DND-41 (cell line): Measurements from ENCODE around the gene ADCY10.

Source experiments
- ATAC-seq: fragments of 200-7000 bp; cut with Tn5 transposase; 3 replicates; pipeline ENCODE4 v1.9.1; 2021; ENCODE audit warnings: low read depth; ENCODE audit not compliant: insufficient read depth
- DNase-seq: peaks from one replicate; pipeline ENCODE4 v3.0.0-alpha.2; 2020
- H2AFZ ChIP-seq: 2 replicates; pipeline ENCODE4 v1.6.0; 2012; ENCODE audit warnings: low read depth, low read length
- H3K27ac ChIP-seq: 2 replicates; pipeline ENCODE4 v1.5.1; 2012; ENCODE audit warnings: low read length, inconsistent platforms
- H3K27me3 ChIP-seq: fragments of 200-600 bp; sonication (generic); 2 replicates; pipeline ENCODE4 v1.6.0; 2012; ENCODE audit warnings: low read length, mild to moderate bottlenecking, inconsistent platforms; ENCODE audit not compliant: insufficient read depth, poor library complexity
- H3K36me3 ChIP-seq: 2 replicates; pipeline ENCODE4 v1.5.1; 2012; ENCODE audit warnings: low read length, inconsistent platforms; ENCODE audit not compliant: insufficient read depth
- H3K4me1 ChIP-seq: 2 replicates; pipeline ENCODE4 v1.5.1; 2012; ENCODE audit warnings: mild to moderate bottlenecking, low read length; ENCODE audit not compliant: insufficient read depth
- H3K4me2 ChIP-seq: 2 replicates; pipeline ENCODE4 v1.6.0; 2012; ENCODE audit warnings: mild to moderate bottlenecking, moderate library complexity, low read length, inconsistent platforms; ENCODE audit not compliant: insufficient read depth
- H3K4me3 ChIP-seq, 2 experiments: fragments of 200-600 bp in 1 of 2; shearing (Covaris generic) in 1 of 2; 2 replicates each; pipeline ENCODE4 v1.5.1; 2012 to 2016; ENCODE audit warnings: inconsistent platforms in 2 of 2, low read length in 2 of 2, mild to moderate bottlenecking in 2 of 2, low read depth in 1 of 2, moderate library complexity in 1 of 2
- H3K79me2 ChIP-seq: 2 replicates; pipeline ENCODE4 v1.6.0; 2012; ENCODE audit warnings: low read length, inconsistent platforms; ENCODE audit not compliant: insufficient read depth
- H3K9ac ChIP-seq: 2 replicates; pipeline ENCODE4 v1.6.0; 2012; ENCODE audit warnings: low read depth, mild to moderate bottlenecking, inconsistent platforms, low read length, moderate library complexity
- H3K9me3 ChIP-seq: 2 replicates; pipeline ENCODE4 v1.5.1; 2012; ENCODE audit warnings: low read length, moderate library complexity, mild to moderate bottlenecking, inconsistent platforms; ENCODE audit not compliant: insufficient read depth, severe bottlenecking
- H4K20me1 ChIP-seq: 2 replicates; pipeline ENCODE4 v1.6.0; 2012; ENCODE audit warnings: low read length; ENCODE audit not compliant: insufficient read depth
- CTCF ChIP-seq: IDR thresholded peaks from 2 replicates; pipeline ENCODE4 v1.5.1; 2012; ENCODE audit warnings: borderline replicate concordance, low read length, moderate library complexity, mild to moderate bottlenecking; ENCODE audit not compliant: poor library complexity, severe bottlenecking; ENCODE audit errors: extremely low read depth
- EZH2 ChIP-seq: IDR thresholded peaks from 3 replicates; pipeline ENCODE4 v1.6.1; 2012; ENCODE audit warnings: borderline replicate concordance, low read depth, mild to moderate bottlenecking, moderate library complexity, low read length, inconsistent platforms; ENCODE audit not compliant: severe bottlenecking

Gene ADCY10

GRCh38 chr1:167775178-167775577 lies 138.8 kb downstream of the ADCY10 start:
- Histone ChIP-seq H3K9ac (no peak overlapping the region), H3K4me1 (no peaks in the 10 kb centered on the region), H3K9me3 (no peaks in the 10 kb centered on the region), H2AFZ (no peak overlapping the region), H3K36me3 (peaks cover 76% of the 10 kb centered on the region), H3K27ac (no peak overlapping the region), H4K20me1 (no peaks in the 10 kb centered on the region), H3K4me2 (no peak overlapping the region), H3K27me3 (no peaks in the 10 kb centered on the region), H3K4me3 (no peak overlapping the region), H3K79me2 (no peaks in the 10 kb centered on the region)
- TF ChIP-seq CTCF (no peak), EZH2 (no peak)
- ATAC-seq (no peak), DNase-seq (no peak)

- Histone ChIP-seq H3K27me3 (no peaks in the 10 kb centered on the region), H3K36me3 (peaks cover 76% of the 10 kb centered on the region), H3K79me2 (no peaks in the 10 kb centered on the region), H3K27ac (no peak overlapping the region), H4K20me1 (no peaks in the 10 kb centered on the region), H3K9ac (no peak overlapping the region), H3K4me1 (no peaks in the 10 kb centered on the region), H3K4me3 (no peak overlapping the region), H2AFZ (no peak overlapping the region), H3K9me3 (no peaks in the 10 kb centered on the region), H3K4me2 (no peak overlapping the region)
- DNase-seq (no peak), ATAC-seq (no peak)
- no peak for TF ChIP-seq EZH2
- no peak for TF ChIP-seq CTCF
These were observed 139.2 kb downstream of the ADCY10 start for GRCh38 chr1:167774710-167775109.

GRCh38 chr1:167773516-167773915 lies 140.4 kb downstream of the ADCY10 start:
- Histone ChIP-seq H3K27me3 (no peaks in the 10 kb centered on the region), H3K4me3 (no peak overlapping the region), H2AFZ (no peak overlapping the region), H3K27ac (no peak overlapping the region), H3K4me2 (no peak overlapping the region), H3K4me1 (no peaks in the 10 kb centered on the region), H3K79me2 (0 out of 2 replicates have a peak, but pooled peaks cover 4% of the 10 kb centered on the region), H3K9ac (no peak overlapping the region), H3K9me3 (no peaks in the 10 kb centered on the region), H3K36me3 (peaks cover 85% of the 10 kb centered on the region), H4K20me1 (no peaks in the 10 kb centered on the region)
- ATAC-seq (no peak), DNase-seq (no peak)
- no peak for TF ChIP-seq EZH2
- TF ChIP-seq CTCF: no peak

- H3K9me3 ChIP-seq: no peaks in the 10 kb centered on the region
- no peak overlapping the region for H3K27ac ChIP-seq
- 0 out of 2 replicates have a peak, but pooled peaks cover 4% of the 10 kb centered on the region for H3K79me2 ChIP-seq
- peaks cover 88% of the 10 kb centered on the region for H3K36me3 ChIP-seq
- H3K9ac ChIP-seq: no peak overlapping the region
- ATAC-seq (no peak), DNase-seq (no peak)
- H2AFZ ChIP-seq: no peak overlapping the region
- H3K27me3 ChIP-seq: no peaks in the 10 kb centered on the region
- no peak overlapping the region for H3K4me3 ChIP-seq
- no peak overlapping the region for H3K4me2 ChIP-seq
- H4K20me1 ChIP-seq: no peaks in the 10 kb centered on the region
- H3K4me1 ChIP-seq: no peaks in the 10 kb centered on the region
- TF ChIP-seq CTCF (no peak), EZH2 (no peak)
These were observed 141.5 kb downstream of the ADCY10 start for GRCh38 chr1:167772436-167772835.
